ENCODE results near the gene RALGPS2. TPM values are rescaled to one million over a fixed set of nuclear protein-coding genes. Genes with fewer than 3 reads are reported as not detected.
A peak's percentile ranks its signal among the peaks of the same experiment; 100 is the strongest.

Gene RALGPS2
- polyA plus RNA-seq (2012; ENCODE audit: insufficient read depth, insufficient read length), result 6.9 TPM

- peak; percentile 56 for DNase-seq (ENCODE audit: low read depth, low spot score)
- H3K4me3 ChIP-seq (ENCODE audit: low read length), result peak within 1 kb of the TSS; percentile 71
Measured at GRCh38 chr1:178724728-178725465, at the start of gene RALGPS2. TSS of gene RALGPS2 (plus strand) at chr1:178725244. CDS start at chr1:178776765, 51,521 bp downstream.

- H3K4me3 ChIP-seq (ENCODE audit: low read length), result no peak overlapping the region
- no peak for DNase-seq (ENCODE audit: low read depth, low spot score)
Measured at GRCh38 chr1:178679237-178679636, 45.8 kb upstream of the RALGPS2 start.

- no peak for DNase-seq (ENCODE audit: low read depth, low spot score)
- H3K4me3 ChIP-seq (ENCODE audit: low read length), result no peak overlapping the region
Measured at GRCh38 chr1:178682429-178682828, 42.6 kb upstream of the RALGPS2 start.

DNA sequence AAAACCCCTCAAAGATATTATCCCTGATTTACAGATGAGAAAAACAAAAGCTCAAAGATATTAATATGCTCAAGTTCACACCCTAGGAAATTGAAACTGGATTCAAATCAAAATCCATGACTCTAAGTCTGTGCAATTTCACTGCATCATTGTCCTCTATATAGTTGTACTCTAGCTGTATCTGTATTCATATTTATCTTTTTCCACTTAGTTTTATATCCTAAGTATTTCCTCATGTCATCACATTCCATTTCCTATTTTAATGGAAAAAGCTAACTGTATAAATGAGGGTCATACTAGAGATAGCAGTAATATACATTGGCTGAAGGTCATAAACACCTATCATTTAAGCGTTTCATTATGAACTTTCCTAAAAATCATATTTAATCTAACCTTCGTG, 42.2 kb upstream of the RALGPS2 start:
- DNase-seq (ENCODE audit: low read depth, low spot score), result no peak
- H3K4me3 ChIP-seq (ENCODE audit: low read length), result no peak overlapping the region

DNA sequence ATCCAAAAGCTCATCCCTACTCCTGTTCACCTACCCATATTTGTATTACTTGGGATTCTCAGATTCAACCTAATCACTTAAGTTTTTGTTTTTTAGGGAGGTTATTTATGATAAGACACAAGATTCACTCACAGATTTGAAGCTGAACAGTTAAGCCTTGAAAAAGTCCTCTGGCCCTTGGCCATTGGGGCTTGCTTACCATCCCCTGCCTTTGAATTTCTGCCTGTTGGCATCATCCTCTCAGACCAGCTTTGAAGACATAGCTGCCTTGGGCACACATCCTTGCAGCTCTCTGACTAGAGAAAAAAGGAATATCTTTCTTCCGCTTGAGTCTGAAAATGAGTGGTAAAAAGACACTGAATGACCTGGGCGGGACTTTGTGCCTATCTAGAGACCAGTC, 41.8 kb upstream of the RALGPS2 start:
- H3K4me3 ChIP-seq (ENCODE audit: low read length), result no peak overlapping the region
- no peak for DNase-seq (ENCODE audit: low read depth, low spot score)

DNA sequence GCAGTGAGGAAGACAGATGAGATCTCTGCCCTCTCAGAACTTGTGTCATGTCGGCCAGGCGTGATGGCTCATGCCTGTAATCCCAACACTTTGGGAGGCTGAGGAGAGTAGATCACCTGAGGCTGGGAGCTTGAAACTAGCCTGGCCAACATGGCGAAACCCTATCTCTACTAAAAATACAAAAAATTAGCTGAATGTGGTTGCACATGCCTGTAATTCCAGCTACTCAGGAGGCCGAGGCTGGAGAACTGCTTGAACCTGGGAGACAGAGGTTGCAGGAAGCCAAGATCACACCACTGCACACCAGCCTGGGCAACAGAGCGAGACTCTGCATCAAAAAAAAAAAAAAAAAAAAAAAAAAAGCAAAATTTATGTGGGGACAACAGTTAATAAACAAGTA, 40.9 kb upstream of the RALGPS2 start:
- no peak overlapping the region for H3K4me3 ChIP-seq (ENCODE audit: low read length)
- DNase-seq (ENCODE audit: low read depth, low spot score), result no peak

- H3K4me3 ChIP-seq (ENCODE audit: low read length), result no peak overlapping the region
- DNase-seq (ENCODE audit: low read depth, low spot score), result no peak
Measured at GRCh38 chr1:178684542-178685000, 40.5 kb upstream of the RALGPS2 start.

- DNase-seq (ENCODE audit: low read depth, low spot score), result no peak
- H3K4me3 ChIP-seq (ENCODE audit: low read length), result no peak overlapping the region
Measured at GRCh38 chr1:178686407-178686806, 38.6 kb upstream of the RALGPS2 start.

DNA sequence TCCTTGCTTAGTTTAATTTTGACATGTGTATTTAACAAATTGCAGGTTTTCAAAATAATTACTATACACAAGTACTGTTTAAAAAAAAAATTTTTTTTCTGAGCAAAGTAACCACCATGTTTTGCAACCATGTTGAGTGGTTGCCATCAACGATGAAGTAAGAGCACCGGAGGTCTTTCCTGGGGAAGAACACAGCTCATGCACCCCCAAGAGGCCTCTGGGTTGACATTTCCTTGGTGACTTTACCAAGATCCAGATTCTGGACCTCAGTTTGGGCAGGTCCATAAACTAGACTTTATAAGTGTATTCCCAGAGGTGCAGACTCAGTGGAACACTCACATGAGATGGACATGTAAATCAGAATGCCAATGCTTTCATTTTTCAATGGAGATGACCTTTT, 36.8 kb upstream of the RALGPS2 start:
- no peak for DNase-seq (ENCODE audit: low read depth, low spot score)
- H3K4me3 ChIP-seq (ENCODE audit: low read length), result no peak overlapping the region

- H3K4me3 ChIP-seq (ENCODE audit: low read length), result no peak overlapping the region
- no peak for DNase-seq (ENCODE audit: low read depth, low spot score)
Measured at GRCh38 chr1:178689769-178690168, 35.3 kb upstream of the RALGPS2 start.

DNA sequence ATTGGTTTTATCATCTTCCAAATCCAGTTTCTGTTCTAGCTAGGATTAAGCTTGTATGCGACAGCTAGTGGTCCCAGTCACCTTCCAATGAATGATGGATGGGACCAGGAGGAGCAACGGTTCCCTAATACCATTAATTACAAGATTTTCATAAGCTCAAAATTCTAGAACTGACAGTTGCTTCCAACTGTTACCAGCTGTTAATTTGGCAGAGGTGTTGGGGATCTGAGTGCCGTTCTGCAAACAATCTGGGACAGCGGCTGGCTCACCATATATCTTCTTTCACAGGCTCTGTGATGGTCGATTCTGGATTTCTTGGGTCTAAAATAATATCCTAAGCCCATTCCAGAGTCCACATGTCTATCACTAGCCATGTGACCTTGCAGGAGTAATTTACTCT, 34.5 kb upstream of the RALGPS2 start:
- H3K4me3 ChIP-seq (ENCODE audit: low read length), result no peak overlapping the region
- no peak for DNase-seq (ENCODE audit: low read depth, low spot score)

- DNase-seq (ENCODE audit: low read depth, low spot score), result no peak
- no peak overlapping the region for H3K4me3 ChIP-seq (ENCODE audit: low read length)
Measured at GRCh38 chr1:178692564-178693327, 32.3 kb upstream of the RALGPS2 start.

- no peak overlapping the region for H3K4me3 ChIP-seq (ENCODE audit: low read length)
- DNase-seq (ENCODE audit: low read depth, low spot score), result no peak
Measured at GRCh38 chr1:178693366-178693765, 31.7 kb upstream of the RALGPS2 start.

- no peak overlapping the region for H3K4me3 ChIP-seq (ENCODE audit: low read length)
- DNase-seq (ENCODE audit: low read depth, low spot score), result no peak
Measured at GRCh38 chr1:178694923-178695525, 30.0 kb upstream of the RALGPS2 start.

GRCh38 chr1:178702146-178702545, 22.9 kb upstream of the RALGPS2 start:
- no peak overlapping the region for H3K4me3 ChIP-seq (ENCODE audit: low read length)
- DNase-seq (ENCODE audit: low read depth, low spot score), result no peak

DNA sequence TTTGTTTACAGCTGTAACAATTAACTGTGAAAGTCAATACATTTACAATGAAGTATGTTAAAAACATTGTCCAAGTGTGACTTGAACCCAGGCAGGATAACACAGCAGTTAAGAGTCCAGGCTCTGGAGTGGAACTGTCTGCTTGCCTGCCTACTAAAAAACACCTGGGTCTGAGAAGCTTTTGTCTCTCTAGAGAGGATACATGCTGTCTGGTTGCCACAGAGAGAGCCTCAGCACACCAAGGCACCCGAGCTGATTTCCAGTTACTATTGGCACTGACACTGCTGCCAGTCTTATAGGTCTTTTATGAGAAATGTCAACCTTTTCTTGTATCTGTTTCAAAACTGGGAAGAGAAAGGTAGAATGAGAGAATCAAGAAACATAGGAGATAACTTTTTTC, 20.2 kb upstream of the RALGPS2 start:
- DNase-seq (ENCODE audit: low read depth, low spot score), result no peak
- no peak overlapping the region for H3K4me3 ChIP-seq (ENCODE audit: low read length)

GRCh38 chr1:178706432-178706831, 18.6 kb upstream of the RALGPS2 start:
- no peak for DNase-seq (ENCODE audit: low read depth, low spot score)
- no peak overlapping the region for H3K4me3 ChIP-seq (ENCODE audit: low read length)

DNA sequence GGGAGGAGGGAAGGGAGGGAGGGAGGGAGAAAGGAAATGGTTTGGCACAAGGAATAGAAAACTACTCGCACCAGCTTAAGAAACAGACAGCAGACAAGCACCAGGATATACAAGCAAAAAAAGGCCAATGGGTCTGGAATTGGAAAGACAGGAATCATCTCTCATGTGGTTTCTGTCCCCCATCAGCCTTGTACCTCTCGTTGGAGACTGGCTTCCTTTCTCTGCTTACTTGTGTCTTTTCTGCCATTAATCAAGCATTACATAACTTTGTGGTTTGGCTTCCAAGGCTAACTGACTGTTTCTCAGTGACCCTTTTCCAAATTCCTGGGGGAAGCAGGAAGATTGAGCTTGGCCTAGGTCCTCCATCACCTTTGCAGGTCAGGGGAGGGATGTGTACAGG, 11.8 kb upstream of the RALGPS2 start:
- no peak for DNase-seq (ENCODE audit: low read depth, low spot score)
- H3K4me3 ChIP-seq (ENCODE audit: low read length), result no peak overlapping the region

DNA sequence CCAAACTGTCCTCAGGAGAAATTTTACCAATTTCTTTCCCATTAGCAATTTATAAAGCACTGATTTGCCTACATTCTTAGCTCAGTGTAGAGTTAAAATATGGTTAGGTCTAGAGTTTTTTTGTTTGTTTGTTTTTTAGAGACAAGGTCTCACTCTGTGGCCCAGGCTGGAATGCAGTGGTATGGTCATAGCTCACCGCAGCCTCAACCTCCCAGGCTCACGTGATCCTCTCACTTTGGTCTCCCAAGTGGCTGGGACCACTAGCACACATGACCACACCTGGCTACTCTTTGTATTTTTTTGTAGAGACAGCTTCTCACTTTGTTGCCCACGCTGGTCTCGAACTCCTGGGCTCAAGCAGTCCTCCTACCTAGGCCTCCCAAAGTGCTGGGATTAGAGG, 10.6 kb upstream of the RALGPS2 start:
- H3K4me3 ChIP-seq (ENCODE audit: low read length), result no peak overlapping the region

GRCh38 chr1:178716111-178716510, 8.9 kb upstream of the RALGPS2 start:
- DNase-seq (ENCODE audit: low read depth, low spot score), result no peak
- no peak overlapping the region for H3K4me3 ChIP-seq (ENCODE audit: low read length)

More for the DNA sequence above, 10.6 kb upstream of the RALGPS2 start:
- DNase-seq (ENCODE audit: low read depth, low spot score), result no peak

Measured in Jurkat, Clone E6-1 (cell line).